ENCODE measurements around the gene RNF150.

RNF150 gene

GRCh38 chr4:140856621-140857062 is 276.6 kb downstream of the RNF150 start:
- Histone ChIP-seq H3K79me2 (ENCODE audit: insufficient read depth, low read length) (no peaks in the 10 kb centered on the region), H3K4me3 (ENCODE audit: low read length, poor library complexity, severe bottlenecking) (no peak overlapping the region), H3F3A (ENCODE audit: low read depth) (no peaks in the 10 kb centered on the region), H3K9me3 (ENCODE audit: insufficient read depth, low read depth, low read length) (no peaks in the 10 kb centered on the region), H3K4me2 (ENCODE audit: low read depth, low read length, poor library complexity, severe bottlenecking) (no peak overlapping the region), H2AFZ (ENCODE audit: low read length) (no peak overlapping the region), H3K36me3 (ENCODE audit: insufficient read depth, low read length) (no peaks in the 10 kb centered on the region), H3K9me2 (replicated peaks; ENCODE audit: low read depth, low read length) (no peaks in the 10 kb centered on the region), H3K9ac (ENCODE audit: low read depth, low read length, poor library complexity, severe bottlenecking) (no peak overlapping the region), H3K27me3 (ENCODE audit: insufficient read depth, low read length, poor library complexity, severe bottlenecking) (no peaks in the 10 kb centered on the region), H4K20me1 (ENCODE audit: insufficient read depth, low read length, poor library complexity, severe bottlenecking) (no peaks in the 10 kb centered on the region), H3K4me1 (ENCODE audit: insufficient read depth, low read length, poor library complexity, severe bottlenecking) (no peaks in the 10 kb centered on the region)
- TF ChIP-seq, protein P1, sequence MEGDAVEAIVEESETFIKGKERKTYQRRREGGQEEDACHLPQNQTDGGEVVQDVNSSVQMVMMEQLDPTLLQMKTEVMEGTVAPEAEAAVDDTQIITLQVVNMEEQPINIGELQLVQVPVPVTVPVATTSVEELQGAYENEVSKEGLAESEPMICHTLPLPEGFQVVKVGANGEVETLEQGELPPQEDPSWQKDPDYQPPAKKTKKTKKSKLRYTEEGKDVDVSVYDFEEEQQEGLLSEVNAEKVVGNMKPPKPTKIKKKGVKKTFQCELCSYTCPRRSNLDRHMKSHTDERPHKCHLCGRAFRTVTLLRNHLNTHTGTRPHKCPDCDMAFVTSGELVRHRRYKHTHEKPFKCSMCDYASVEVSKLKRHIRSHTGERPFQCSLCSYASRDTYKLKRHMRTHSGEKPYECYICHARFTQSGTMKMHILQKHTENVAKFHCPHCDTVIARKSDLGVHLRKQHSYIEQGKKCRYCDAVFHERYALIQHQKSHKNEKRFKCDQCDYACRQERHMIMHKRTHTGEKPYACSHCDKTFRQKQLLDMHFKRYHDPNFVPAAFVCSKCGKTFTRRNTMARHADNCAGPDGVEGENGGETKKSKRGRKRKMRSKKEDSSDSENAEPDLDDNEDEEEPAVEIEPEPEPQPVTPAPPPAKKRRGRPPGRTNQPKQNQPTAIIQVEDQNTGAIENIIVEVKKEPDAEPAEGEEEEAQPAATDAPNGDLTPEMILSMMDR (conservative IDR thresholded peaks at IDR 0.05; ENCODE audit: low read length): no peak
- no peak for TF ChIP-seq EZH2phosphoT487 (IDR thresholded peaks at IDR 0.05; ENCODE audit: borderline replicate concordance)

DNA sequence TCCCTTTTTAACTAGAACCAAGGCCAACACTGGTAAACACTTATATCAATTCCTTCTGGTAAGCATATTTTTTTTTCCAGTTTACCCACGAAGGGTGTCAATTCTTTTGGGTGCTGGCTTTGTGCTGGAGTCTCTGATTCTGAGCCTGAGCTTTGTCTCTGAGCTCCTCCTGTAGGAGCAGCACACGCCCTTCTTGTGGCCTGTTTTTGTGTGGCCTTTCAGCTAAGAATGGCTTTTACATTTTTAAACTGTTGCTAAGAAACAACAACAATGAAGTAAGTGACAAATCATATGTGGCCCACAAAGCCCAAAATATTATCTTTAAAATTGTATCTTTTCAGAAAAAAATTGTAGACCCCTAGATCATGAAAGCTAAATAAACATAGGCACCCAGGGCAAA is 279.1 kb downstream of the RNF150 start:
- H3K4me2 ChIP-seq (ENCODE audit: low read depth, low read length, poor library complexity, severe bottlenecking): no peak overlapping the region
- no peak overlapping the region for H3K4me3 ChIP-seq (ENCODE audit: low read length, poor library complexity, severe bottlenecking)
- H3K9me3 ChIP-seq (ENCODE audit: insufficient read depth, low read depth, low read length): no peaks in the 10 kb centered on the region
- no peaks in the 10 kb centered on the region for H3K36me3 ChIP-seq (ENCODE audit: insufficient read depth, low read length)
- H3K4me1 ChIP-seq (ENCODE audit: insufficient read depth, low read length, poor library complexity, severe bottlenecking): no peaks in the 10 kb centered on the region
- no peak overlapping the region for H2AFZ ChIP-seq (ENCODE audit: low read length)
- H4K20me1 ChIP-seq (ENCODE audit: insufficient read depth, low read length, poor library complexity, severe bottlenecking): no peaks in the 10 kb centered on the region
- TF ChIP-seq, protein P1 (conservative IDR thresholded peaks at IDR 0.05; ENCODE audit: low read length): no peak
- TF ChIP-seq EZH2phosphoT487 (IDR thresholded peaks at IDR 0.05; ENCODE audit: borderline replicate concordance): no peak
- H3K79me2 ChIP-seq (ENCODE audit: insufficient read depth, low read length): no peaks in the 10 kb centered on the region
- no peak overlapping the region for H3K9ac ChIP-seq (ENCODE audit: low read depth, low read length, poor library complexity, severe bottlenecking)
- H3F3A ChIP-seq (ENCODE audit: low read depth): no peaks in the 10 kb centered on the region
- no peaks in the 10 kb centered on the region for H3K9me2 ChIP-seq (replicated peaks; ENCODE audit: low read depth, low read length)
- no peaks in the 10 kb centered on the region for H3K27me3 ChIP-seq (ENCODE audit: insufficient read depth, low read length, poor library complexity, severe bottlenecking)

DNA sequence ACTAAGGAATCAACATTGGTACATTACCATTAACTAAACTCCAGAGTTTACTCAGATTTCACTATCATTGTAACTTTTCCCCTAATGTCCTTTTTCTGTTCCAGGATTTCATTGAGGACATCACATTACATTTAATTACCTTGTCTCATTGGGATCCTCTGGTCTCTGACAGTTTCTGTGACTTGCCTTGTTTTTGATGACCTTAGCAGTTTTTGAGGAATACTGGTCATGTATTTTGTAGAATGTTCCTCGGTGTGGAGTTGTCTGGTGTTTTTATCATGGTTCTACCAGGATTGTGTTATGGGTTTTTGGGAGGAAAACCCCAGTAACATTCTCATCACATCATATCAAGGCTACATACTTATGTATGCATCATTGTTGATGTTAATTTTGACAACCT is 281.5 kb downstream of the RNF150 start:
- Histone ChIP-seq H4K20me1 (ENCODE audit: insufficient read depth, low read length, poor library complexity, severe bottlenecking) (no peaks in the 10 kb centered on the region), H3K4me3 (ENCODE audit: low read length, poor library complexity, severe bottlenecking) (no peak overlapping the region), H2AFZ (ENCODE audit: low read length) (peak overlapping the region; percentile 81; the same call in 1 of the 2 replicates), H3K4me2 (ENCODE audit: low read depth, low read length, poor library complexity, severe bottlenecking) (no peak overlapping the region), H3K36me3 (ENCODE audit: insufficient read depth, low read length) (no peaks in the 10 kb centered on the region), H3K4me1 (ENCODE audit: insufficient read depth, low read length, poor library complexity, severe bottlenecking) (no peaks in the 10 kb centered on the region), H3K79me2 (ENCODE audit: insufficient read depth, low read length) (no peaks in the 10 kb centered on the region), H3K9me3 (ENCODE audit: insufficient read depth, low read depth, low read length) (no peaks in the 10 kb centered on the region), H3K9me2 (replicated peaks; ENCODE audit: low read depth, low read length) (no peaks in the 10 kb centered on the region), H3F3A (ENCODE audit: low read depth) (no peaks in the 10 kb centered on the region), H3K27me3 (ENCODE audit: insufficient read depth, low read length, poor library complexity, severe bottlenecking) (no peaks in the 10 kb centered on the region), H3K9ac (ENCODE audit: low read depth, low read length, poor library complexity, severe bottlenecking) (no peak overlapping the region)
- no peak for TF ChIP-seq EZH2phosphoT487 (IDR thresholded peaks at IDR 0.05; ENCODE audit: borderline replicate concordance)

GRCh38 chr4:140851032-140851636 is 282.1 kb downstream of the RNF150 start:
- TF ChIP-seq, protein P1 (conservative IDR thresholded peaks at IDR 0.05; ENCODE audit: low read length): peak; percentile 95
- TF ChIP-seq EZH2phosphoT487 (IDR thresholded peaks at IDR 0.05; ENCODE audit: borderline replicate concordance): no peak
- H3K36me3 ChIP-seq (ENCODE audit: insufficient read depth, low read length): no peaks in the 10 kb centered on the region
- no peak overlapping the region for H3K9ac ChIP-seq (ENCODE audit: low read depth, low read length, poor library complexity, severe bottlenecking)
- no peaks in the 10 kb centered on the region for H3K4me1 ChIP-seq (ENCODE audit: insufficient read depth, low read length, poor library complexity, severe bottlenecking)
- no peaks in the 10 kb centered on the region for H3K9me2 ChIP-seq (replicated peaks; ENCODE audit: low read depth, low read length)
- no peaks in the 10 kb centered on the region for H3K79me2 ChIP-seq (ENCODE audit: insufficient read depth, low read length)
- H3K9me3 ChIP-seq (ENCODE audit: insufficient read depth, low read depth, low read length): no peaks in the 10 kb centered on the region
- H3K4me3 ChIP-seq (ENCODE audit: low read length, poor library complexity, severe bottlenecking): no peak overlapping the region
- H3K27me3 ChIP-seq (ENCODE audit: insufficient read depth, low read length, poor library complexity, severe bottlenecking): no peaks in the 10 kb centered on the region
- no peaks in the 10 kb centered on the region for H4K20me1 ChIP-seq (ENCODE audit: insufficient read depth, low read length, poor library complexity, severe bottlenecking)
- peak overlapping the region; percentile 81 for H2AFZ ChIP-seq (ENCODE audit: low read length)
- H3F3A ChIP-seq (ENCODE audit: low read depth): no peaks in the 10 kb centered on the region
- no peak overlapping the region for H3K4me2 ChIP-seq (ENCODE audit: low read depth, low read length, poor library complexity, severe bottlenecking)
